GM23248 (cell line): ENCODE results near the gene MRTFA. TPM values are rescaled to one million over a fixed set of nuclear protein-coding genes. Genes with fewer than 3 reads are reported as not detected.

Source experiments
- DNase-seq: peaks from one replicate; pipeline ENCODE4 v3.0.0-alpha.2; 2015
- H2AFZ ChIP-seq: fragments of 200-600 bp; sonication (generic); 2 replicates; pipeline ENCODE4 v1.6.1; 2016; ENCODE audit warnings: antibody characterized with exemption
- H3F3A ChIP-seq: fragments of 200-600 bp; sonication (generic); 2 replicates; pipeline ENCODE4 v1.6.1; 2016; ENCODE audit warnings: mild to moderate bottlenecking, antibody characterized with exemption, mixed run types; ENCODE audit not compliant: insufficient read depth
- H3K27ac ChIP-seq: fragments of 200-600 bp; sonication (generic); 2 replicates; pipeline ENCODE4 v1.5.1; 2016; ENCODE audit warnings: mild to moderate bottlenecking
- H3K27me3 ChIP-seq: fragments of 200-600 bp; sonication (generic); replicated peaks from 2 replicates; pipeline ENCODE4 v1.6.1; 2016; ENCODE audit warnings: mild to moderate bottlenecking; ENCODE audit not compliant: insufficient read depth
- H3K36me3 ChIP-seq: fragments of 200-600 bp; sonication (generic); 2 replicates; pipeline ENCODE4 v1.6.1; 2016; ENCODE audit warnings: low read depth, mild to moderate bottlenecking
- H3K4me1 ChIP-seq: fragments of 200-600 bp; sonication (generic); 2 replicates; pipeline ENCODE4 v1.6.1; 2016; ENCODE audit warnings: mild to moderate bottlenecking; ENCODE audit not compliant: insufficient read depth
- H3K4me2 ChIP-seq: fragments of 200-600 bp; sonication (generic); one replicate; pipeline ENCODE4 v1.6.1; 2016; ENCODE audit warnings: mild to moderate bottlenecking; ENCODE audit not compliant: unreplicated experiment
- H3K4me3 ChIP-seq: fragments of 200-600 bp; sonication (generic); 2 replicates; pipeline ENCODE4 v1.5.1; 2016; ENCODE audit warnings: mild to moderate bottlenecking
- H3K79me2 ChIP-seq: fragments of 200-600 bp; sonication (generic); 2 replicates; pipeline ENCODE4 v1.6.1; 2016; ENCODE audit warnings: mild to moderate bottlenecking; ENCODE audit not compliant: insufficient read depth
- H3K9ac ChIP-seq: fragments of 200-600 bp; sonication (generic); 2 replicates; pipeline ENCODE4 v1.6.1; 2016; ENCODE audit warnings: mild to moderate bottlenecking
- H3K9me2 ChIP-seq: fragments of 200-600 bp; sonication (generic); 2 replicates; pipeline ENCODE4 v1.6.1; 2016; ENCODE audit warnings: mixed run types, mild to moderate bottlenecking, moderate library complexity; ENCODE audit not compliant: insufficient read depth
- H3K9me3 ChIP-seq: fragments of 200-600 bp; sonication (generic); one replicate; pipeline ENCODE4 v1.6.1; 2017; ENCODE audit warnings: low read depth
- H4K20me1 ChIP-seq: fragments of 200-600 bp; sonication (generic); 2 replicates; pipeline ENCODE4 v1.6.0; 2016; ENCODE audit not compliant: insufficient read depth
- EZH2 ChIP-seq: fragments of 200-600 bp; sonication (generic); IDR thresholded peaks from 2 replicates; pipeline ENCODE4 v1.6.1; 2018; ENCODE audit warnings: antibody characterized with exemption, mild to moderate bottlenecking; ENCODE audit not compliant: insufficient read depth, poor library complexity, severe bottlenecking
- EZH2phosphoT487 ChIP-seq: fragments of 200-600 bp; sonication (generic); IDR thresholded peaks from 2 replicates; pipeline ENCODE4 v1.6.1; 2018; ENCODE audit warnings: antibody characterized with exemption, moderate library complexity, mild to moderate bottlenecking, low read depth; ENCODE audit not compliant: insufficient read depth
- WGBS, 2 experiments: methylation state at CpG; one replicate each; pipeline ENCODE4 v1.1.6; 2015 to 2017; ENCODE audit warnings: low lambda C conversion rate in 2 of 2, low coverage in 1 of 2; ENCODE audit errors: missing lambda C conversion rate in 2 of 2; 5-methylcytosine and 5-hydroxymethylcytosine counted together
- in situ Hi-C: fragments of 300-500 bp; cut with MboI; formaldehyde crosslinking; loops from 2 replicates; pipeline ENCODE4 v1.15.0; 2020
- polyA plus RNA-seq: library from polyadenylated mRNA; unstranded; fragments of >200 nt; fragmentation: Nextera tagmentation; extraction: Ambion mirVana; gene quantifications from 2 replicates; pipeline ENCODE4 v1.2.1, GENCODE V29; 2016
- total RNA-seq: library from RNA; depleted of rRNA; stranded (reverse); fragments of >200 nt; shearing (Covaris generic); gene quantifications from 2 replicates; pipeline ENCODE4 v1.2.3, GENCODE V29; 2014

Gene MRTFA
- total and polyA plus RNA-seq, 2 experiments from 2014 or later: 24.2 to 49.2 TPM

DNA sequence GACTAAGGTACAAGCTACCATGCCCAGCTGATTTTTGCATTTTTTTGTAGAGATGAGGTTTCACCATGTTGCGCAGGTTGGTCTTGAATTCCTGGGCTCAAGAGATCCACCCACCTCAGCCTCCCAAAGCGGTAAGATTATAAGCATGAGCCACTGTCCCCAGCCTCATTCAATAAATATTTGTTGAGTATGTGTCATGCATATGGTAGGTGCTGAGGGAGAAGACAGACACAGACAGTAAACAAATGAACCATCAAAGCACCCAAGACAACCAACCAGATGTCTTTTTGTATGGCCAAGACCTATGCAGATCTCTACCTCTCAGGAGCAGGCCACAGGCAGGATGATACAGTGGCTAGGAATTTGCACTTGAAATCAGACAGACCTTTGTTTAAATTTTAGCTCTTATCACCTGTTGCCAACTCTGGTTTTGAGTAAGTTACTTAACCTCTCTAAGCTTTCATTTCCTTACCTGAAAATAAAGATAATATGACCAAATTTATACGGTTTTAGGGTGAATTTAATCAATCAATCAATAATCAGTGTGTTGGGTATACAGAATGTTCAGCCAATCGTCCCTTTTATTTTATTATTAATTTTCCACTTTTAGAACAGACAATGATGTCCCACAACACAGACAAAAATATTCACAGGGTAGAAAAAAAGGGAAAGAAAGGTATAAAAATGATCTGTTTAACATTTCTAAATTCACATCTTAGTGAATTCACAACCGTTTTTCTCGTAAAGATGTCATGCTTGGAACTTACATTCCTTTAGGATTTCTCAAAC, 137.9 kb downstream of the MRTFA start:
- Histone ChIP-seq H3K9me2 (no peaks in the 10 kb centered on the region), H2AFZ (no peak overlapping the region), H3K27ac (peak overlapping the region; percentile 94), H3K36me3 (no peaks in the 10 kb centered on the region), H3K27me3 (no peaks in the 10 kb centered on the region), H3K9ac (peak overlapping the region; percentile 71), H3K4me2 (peak overlapping the region; percentile 63), H3K79me2 (peaks cover 57% of the 10 kb centered on the region), H3K9me3 (no peaks in the 10 kb centered on the region), H4K20me1 (no peaks in the 10 kb centered on the region), H3K4me3 (peak overlapping the region; percentile 38), H3F3A (peaks cover 31% of the 10 kb centered on the region), H3K4me1 (peaks cover 43% of the 10 kb centered on the region)
- WGBS, 2 experiments: 2 to 10% methylated on average over 6 of the region's 6 CpGs
- peak; percentile 89 for DNase-seq
- no peak for TF ChIP-seq EZH2phosphoT487
- no peak for TF ChIP-seq EZH2
- in situ Hi-C loops: no loop called here

DNA sequence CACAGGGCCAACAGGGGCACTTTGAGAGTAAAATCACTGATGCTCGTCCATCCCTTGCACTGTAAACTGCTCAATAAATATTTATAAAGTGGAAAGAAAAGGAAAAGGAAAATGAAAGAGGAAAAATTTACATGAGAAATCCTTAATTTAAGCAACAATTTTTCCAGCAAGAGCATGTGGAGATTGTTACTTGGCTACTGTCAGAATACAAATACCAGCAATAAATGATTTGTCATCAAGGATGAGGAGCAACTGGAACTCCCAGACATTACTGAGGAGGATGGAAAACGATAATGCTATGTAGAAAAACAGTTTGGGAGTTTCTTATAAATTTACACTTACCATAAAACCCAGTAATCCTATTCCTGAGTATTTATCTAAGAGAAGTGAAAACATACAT, 143.1 kb downstream of the MRTFA start:
- Histone ChIP-seq H4K20me1 (no peaks in the 10 kb centered on the region), H3K36me3 (no peaks in the 10 kb centered on the region), H3K4me1 (peaks cover 42% of the 10 kb centered on the region), H3K9me3 (no peaks in the 10 kb centered on the region), H3K4me2 (no peak overlapping the region), H2AFZ (no peak overlapping the region), H3K9me2 (no peaks in the 10 kb centered on the region), H3K27me3 (no peaks in the 10 kb centered on the region), H3K27ac (no peak overlapping the region), H3K9ac (no peak overlapping the region), H3K4me3 (no peak overlapping the region), H3F3A (peaks cover 22% of the 10 kb centered on the region), H3K79me2 (peaks cover 92% of the 10 kb centered on the region)
- whole genome bisulfite sequencing, 2 experiments: 48 to 52% methylated on average over 2 of the region's 2 CpGs
- in situ Hi-C loops: no loop called here
- TF ChIP-seq EZH2: no peak
- no peak for TF ChIP-seq EZH2phosphoT487
- DNase-seq: peak; percentile 30

DNA sequence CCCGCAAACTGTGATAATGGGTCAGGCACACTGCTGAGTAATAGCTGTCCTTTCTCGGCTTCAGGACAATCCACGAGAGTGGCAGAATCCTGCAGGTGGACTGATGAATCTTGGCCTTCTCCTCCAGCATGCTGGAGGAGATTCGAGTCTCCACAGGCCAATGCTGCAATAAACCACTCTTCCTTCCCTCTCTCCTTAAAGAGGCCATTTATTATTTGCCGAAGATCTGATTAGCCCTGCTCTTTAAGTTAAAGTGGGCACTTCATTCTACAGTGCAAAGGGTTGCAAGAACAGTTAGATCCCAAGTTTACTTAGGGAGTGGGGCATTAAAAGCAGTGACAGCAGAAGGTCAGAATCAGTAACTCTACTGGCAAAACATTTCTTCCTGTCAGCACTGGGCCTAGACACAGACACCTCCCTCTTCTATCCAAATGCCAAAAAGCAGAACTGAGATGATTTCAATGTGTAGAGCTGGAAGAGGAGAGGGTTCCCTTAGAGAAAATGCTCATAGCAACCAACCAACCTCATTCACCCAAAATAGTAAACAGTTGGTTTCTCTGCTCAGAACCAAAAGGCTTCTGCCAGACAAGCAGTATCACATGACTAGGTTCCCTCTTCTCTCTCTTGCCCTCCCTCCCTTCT, 144.4 kb downstream of the MRTFA start:
- H3K4me1 ChIP-seq: peaks cover 40% of the 10 kb centered on the region
- peaks cover 97% of the 10 kb centered on the region for H3K79me2 ChIP-seq
- no peaks in the 10 kb centered on the region for H3K9me3 ChIP-seq
- 23 to 25% methylated on average over 5 of the region's 5 CpGs for WGBS, 2 experiments
- peak; percentile 58 for DNase-seq
- peak overlapping the region; percentile 18 for H3K4me2 ChIP-seq
- H2AFZ ChIP-seq: no peak overlapping the region
- in situ Hi-C loops: no loop called here
- TF ChIP-seq EZH2 (no peak), EZH2phosphoT487 (no peak)
- no peaks in the 10 kb centered on the region for H3K36me3 ChIP-seq
- no peaks in the 10 kb centered on the region for H4K20me1 ChIP-seq
- no peak overlapping the region for H3K4me3 ChIP-seq
- H3K27ac ChIP-seq: peak overlapping the region; percentile 18; the same call in 1 of the 2 replicates
- H3K9me2 ChIP-seq: no peaks in the 10 kb centered on the region
- peak overlapping the region; percentile 3; the same call in 1 of the 2 replicates for H3K9ac ChIP-seq
- H3K27me3 ChIP-seq: no peaks in the 10 kb centered on the region
- peaks cover 11% of the 10 kb centered on the region for H3F3A ChIP-seq

DNA sequence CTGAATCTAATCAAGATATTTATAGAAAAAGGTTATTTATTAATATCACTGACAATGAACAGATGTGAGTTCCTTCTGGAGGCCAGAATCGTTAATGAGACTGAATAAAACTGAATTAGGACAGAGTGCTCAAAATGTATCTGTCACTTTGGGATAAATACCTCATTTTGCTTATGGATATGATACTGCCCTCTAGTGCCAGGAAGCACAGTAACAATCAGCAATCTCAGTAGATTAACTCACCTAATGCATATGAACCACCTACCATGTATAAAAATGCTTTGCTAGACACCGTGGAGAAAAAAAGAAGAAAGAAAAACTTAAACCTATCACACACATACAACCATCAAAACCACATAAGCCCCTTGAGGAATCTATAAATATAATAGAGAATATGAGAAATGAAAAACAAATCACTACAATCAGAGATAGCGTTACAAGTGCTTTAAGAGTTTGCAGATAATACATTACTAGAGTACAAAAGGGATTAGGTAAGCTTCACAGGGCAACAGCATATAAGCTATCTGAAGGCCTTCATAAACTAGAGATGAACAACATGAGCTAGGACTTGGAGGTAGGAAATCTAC, 148.8 kb downstream of the MRTFA start:
- DNase-seq: peak; percentile 58
- no peaks in the 10 kb centered on the region for H4K20me1 ChIP-seq
- no peaks in the 10 kb centered on the region for H3K36me3 ChIP-seq
- no peaks in the 10 kb centered on the region for H3K9me2 ChIP-seq
- H3K4me2 ChIP-seq: no peak overlapping the region
- peaks cover 38% of the 10 kb centered on the region for H3F3A ChIP-seq
- 40 to 48% methylated on average over 3 of the region's 3 CpGs for WGBS, 2 experiments
- H3K27ac ChIP-seq: no peak overlapping the region
- H2AFZ ChIP-seq: no peak overlapping the region
- peaks cover 91% of the 10 kb centered on the region for H3K79me2 ChIP-seq
- in situ Hi-C loops: no loop called here
- no peak overlapping the region for H3K9ac ChIP-seq
- no peaks in the 10 kb centered on the region for H3K9me3 ChIP-seq
- TF ChIP-seq EZH2phosphoT487: no peak
- no peak for TF ChIP-seq EZH2
- H3K4me3 ChIP-seq: no peak overlapping the region
- peaks cover 54% of the 10 kb centered on the region for H3K4me1 ChIP-seq
- H3K27me3 ChIP-seq: no peaks in the 10 kb centered on the region
